ENCODE data around the gene PNPLA5.

PNPLA5 gene

DNA sequence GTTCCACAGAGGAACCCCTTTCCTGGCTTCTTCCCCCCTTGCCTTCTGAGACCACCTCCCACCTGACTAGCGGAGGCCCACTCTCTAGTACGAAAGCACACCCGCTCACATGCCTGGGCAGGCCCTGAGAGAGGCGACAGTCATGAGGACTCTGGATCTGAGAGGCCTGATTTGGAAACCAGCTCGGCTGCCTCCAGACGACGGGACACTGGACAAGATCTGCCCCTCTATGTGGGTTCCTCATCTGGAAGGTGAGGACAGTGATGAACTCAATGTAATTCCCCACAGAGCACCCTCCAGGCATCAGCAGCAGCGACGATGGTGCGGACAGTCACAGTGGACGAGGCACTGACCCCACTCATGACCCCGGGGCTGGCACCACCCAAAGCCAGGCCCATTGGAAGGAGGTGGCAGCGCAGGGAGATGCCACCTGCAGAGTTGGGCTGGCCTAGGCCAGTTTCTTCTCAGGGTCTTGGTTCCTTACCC is 37.0 kb downstream of the PNPLA5 start:
- Histone ChIP-seq H3K56ac (ENCODE audit: low read length) (no peak overlapping the region), H2BK15ac (replicated peaks; ENCODE audit: low read depth) (no peak overlapping the region), H3K79me1 (ENCODE audit: low read length) (peaks cover 27% of the 10 kb centered on the region), H2AK5ac (ENCODE audit: low read length) (no peak overlapping the region), H2BK5ac (ENCODE audit: low read length) (no peak overlapping the region), H3K18ac (ENCODE audit: low read length) (no peak overlapping the region), H3K79me2 (ENCODE audit: control insufficient read depth, insufficient read depth, low read length) (peaks cover 16% of the 10 kb centered on the region), H3K4me1 (ENCODE audit: control insufficient read depth, low read depth, low read length) (no peaks in the 10 kb centered on the region), H3K27me3 (ENCODE audit: insufficient read depth, low read length, poor library complexity) (no peaks in the 10 kb centered on the region), H3K4me3 (ENCODE audit: low read length) (no peak overlapping the region), H3K23ac (ENCODE audit: low read length) (no peak overlapping the region), H3K4ac (ENCODE audit: low read depth, low read length) (no peak overlapping the region), H4K5ac (ENCODE audit: low read length) (no peak overlapping the region), H3K36me3 (ENCODE audit: control insufficient read depth, insufficient read depth, low read length) (no peaks in the 10 kb centered on the region), H3K4me2 (ENCODE audit: low read length) (no peak overlapping the region), H3K27ac (ENCODE audit: low read depth, low read length) (no peak overlapping the region), H2BK120ac (ENCODE audit: low read depth, low read length) (no peak overlapping the region), H4K8ac (ENCODE audit: low read depth, low read length) (no peak overlapping the region), H3K9ac (ENCODE audit: low read length) (no peak overlapping the region)
- no CpG with 5 or more reads among the region's 13 CpGs for WGBS (ENCODE audit: extremely low coverage, insufficient coverage, low lambda C conversion rate)
- no peak for DNase-seq

DNA sequence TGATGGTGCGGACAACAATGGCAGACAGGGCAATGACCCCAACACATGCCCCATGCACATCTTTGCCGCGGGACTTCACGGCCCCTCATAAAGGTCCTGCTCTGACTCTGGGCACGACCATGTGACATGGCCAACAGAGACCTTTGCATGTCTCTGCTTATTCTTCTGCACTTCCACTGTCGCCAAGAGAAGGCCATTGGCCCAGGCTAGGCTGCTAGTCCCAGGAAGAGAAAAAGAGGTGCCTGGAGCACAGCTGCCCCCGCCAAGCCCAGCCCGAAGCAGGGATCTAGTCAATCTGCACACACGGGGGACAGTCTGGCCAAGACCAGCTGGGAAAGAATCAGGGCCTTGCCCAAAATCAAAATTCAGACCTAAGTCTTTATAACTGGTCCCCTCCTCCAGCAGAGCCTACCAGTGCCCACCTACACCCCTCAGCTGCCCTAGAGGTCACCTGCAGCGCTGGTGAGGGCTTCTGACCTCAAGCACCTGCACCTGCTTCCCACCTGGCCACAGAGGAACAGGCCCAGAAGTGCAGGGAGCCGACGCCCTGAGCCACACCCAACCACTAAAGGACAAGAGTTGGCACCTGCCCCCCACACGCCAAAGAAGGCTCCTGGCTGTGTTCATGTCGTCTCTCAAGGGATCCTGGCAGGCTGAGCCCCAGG is 37.6 kb downstream of the PNPLA5 start:
- H3K4me3 ChIP-seq (ENCODE audit: low read length), result no peak overlapping the region
- no peak overlapping the region for H2BK15ac ChIP-seq (replicated peaks; ENCODE audit: low read depth)
- no peak overlapping the region for H3K4me2 ChIP-seq (ENCODE audit: low read length)
- H4K8ac ChIP-seq (ENCODE audit: low read depth, low read length), result no peak overlapping the region
- H3K79me1 ChIP-seq (ENCODE audit: low read length), result peaks cover 25% of the 10 kb centered on the region
- no peak overlapping the region for H3K18ac ChIP-seq (ENCODE audit: low read length)
- no peaks in the 10 kb centered on the region for H3K4me1 ChIP-seq (ENCODE audit: control insufficient read depth, low read depth, low read length)
- H3K4ac ChIP-seq (ENCODE audit: low read depth, low read length), result no peak overlapping the region
- H3K36me3 ChIP-seq (ENCODE audit: control insufficient read depth, insufficient read depth, low read length), result no peaks in the 10 kb centered on the region
- H2BK5ac ChIP-seq (ENCODE audit: low read length), result no peak overlapping the region
- H2AK5ac ChIP-seq (ENCODE audit: low read length), result no peak overlapping the region
- H2BK120ac ChIP-seq (ENCODE audit: low read depth, low read length), result no peak overlapping the region
- no peak overlapping the region for H3K9ac ChIP-seq (ENCODE audit: low read length)
- H3K27ac ChIP-seq (ENCODE audit: low read depth, low read length), result no peak overlapping the region
- peaks cover 14% of the 10 kb centered on the region for H3K79me2 ChIP-seq (ENCODE audit: control insufficient read depth, insufficient read depth, low read length)
- H3K27me3 ChIP-seq (ENCODE audit: insufficient read depth, low read length, poor library complexity), result no peaks in the 10 kb centered on the region
- no peak overlapping the region for H3K56ac ChIP-seq (ENCODE audit: low read length)
- DNase-seq, result no peak
- H4K5ac ChIP-seq (ENCODE audit: low read length), result no peak overlapping the region
- H3K23ac ChIP-seq (ENCODE audit: low read length), result no peak overlapping the region
- no CpG with 5 or more reads among the region's 14 CpGs for WGBS (ENCODE audit: extremely low coverage, insufficient coverage, low lambda C conversion rate)

DNA sequence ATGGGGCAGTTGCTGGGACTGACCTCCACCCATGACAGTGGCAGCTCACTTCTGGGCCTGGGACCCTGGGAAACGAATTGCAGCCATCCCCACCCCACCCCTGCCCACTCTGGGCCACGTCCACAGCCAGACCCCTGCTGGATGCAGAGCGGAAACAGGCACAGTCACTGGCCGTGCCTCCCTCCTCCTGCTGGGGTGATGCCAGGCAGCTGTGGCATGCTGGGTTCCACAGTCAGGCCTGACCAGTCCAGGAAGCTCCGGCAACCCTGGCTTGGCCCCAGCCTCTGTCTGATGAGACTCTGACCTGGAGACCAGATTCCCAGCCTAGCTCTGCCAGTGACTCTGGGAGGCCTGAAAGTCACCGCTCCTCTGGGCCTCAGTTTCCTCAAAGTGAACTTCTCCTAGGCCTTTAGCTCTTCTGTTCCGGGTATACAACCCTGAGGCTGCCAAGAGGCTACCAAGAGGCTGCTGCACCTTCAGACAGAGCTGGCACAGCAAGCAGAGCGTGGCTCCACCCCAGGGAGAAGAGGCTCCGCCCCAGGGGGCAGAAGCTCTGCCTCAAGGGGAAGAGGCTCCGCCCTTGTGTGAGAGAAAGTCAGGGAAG is 38.4 kb downstream of the PNPLA5 start:
- Histone ChIP-seq H2BK120ac (ENCODE audit: low read depth, low read length) (no peak overlapping the region), H3K27ac (ENCODE audit: low read depth, low read length) (no peak overlapping the region), H4K8ac (ENCODE audit: low read depth, low read length) (no peak overlapping the region), H3K23ac (ENCODE audit: low read length) (no peak overlapping the region), H2BK5ac (ENCODE audit: low read length) (no peak overlapping the region), H2AK5ac (ENCODE audit: low read length) (no peak overlapping the region), H3K4me3 (ENCODE audit: low read length) (no peak overlapping the region), H3K56ac (ENCODE audit: low read length) (no peak overlapping the region), H3K4ac (ENCODE audit: low read depth, low read length) (no peak overlapping the region), H3K18ac (ENCODE audit: low read length) (no peak overlapping the region), H3K79me1 (ENCODE audit: low read length) (peaks cover 19% of the 10 kb centered on the region), H3K36me3 (ENCODE audit: control insufficient read depth, insufficient read depth, low read length) (no peaks in the 10 kb centered on the region), H4K5ac (ENCODE audit: low read length) (no peak overlapping the region), H3K79me2 (ENCODE audit: control insufficient read depth, insufficient read depth, low read length) (peaks cover 11% of the 10 kb centered on the region), H2BK15ac (replicated peaks; ENCODE audit: low read depth) (no peak overlapping the region), H3K4me1 (ENCODE audit: control insufficient read depth, low read depth, low read length) (no peaks in the 10 kb centered on the region), H3K4me2 (ENCODE audit: low read length) (no peak overlapping the region), H3K27me3 (ENCODE audit: insufficient read depth, low read length, poor library complexity) (no peaks in the 10 kb centered on the region), H3K9ac (ENCODE audit: low read length) (no peak overlapping the region)
- WGBS (ENCODE audit: extremely low coverage, insufficient coverage, low lambda C conversion rate), result no CpG with 5 or more reads among the region's 10 CpGs
- no peak for DNase-seq

DNA sequence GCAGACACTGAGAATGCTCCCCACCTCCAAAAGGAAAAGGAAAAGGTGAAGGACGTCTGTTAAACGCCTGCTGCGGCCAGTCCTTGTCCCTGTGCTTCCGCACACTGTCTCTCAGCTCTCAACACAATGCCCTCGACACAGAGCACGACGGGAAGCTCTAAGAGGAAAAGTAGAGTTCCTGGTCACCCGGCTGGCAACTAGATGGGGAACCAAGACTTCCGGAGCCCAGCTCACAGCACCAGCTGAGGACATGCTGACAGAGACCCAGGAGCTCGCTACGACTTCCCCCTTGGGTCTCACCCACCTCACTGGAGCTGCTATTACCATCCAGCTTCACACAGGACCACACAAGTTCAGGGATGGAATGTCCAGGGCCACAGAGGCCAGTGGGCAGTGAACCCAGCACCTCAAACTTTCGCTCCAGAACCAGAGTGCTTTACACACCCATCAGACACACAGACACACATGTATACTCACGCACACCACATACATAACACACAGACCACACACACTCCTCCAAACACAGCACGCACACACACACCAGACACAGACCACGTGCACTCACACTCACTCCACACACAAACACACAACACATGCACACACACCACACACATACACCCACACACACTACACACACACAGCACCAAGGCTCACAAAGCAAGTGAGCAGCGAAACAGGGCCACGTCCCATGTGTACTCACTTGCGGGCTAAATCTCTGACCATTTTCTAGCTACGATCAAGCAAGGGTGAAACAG is 39.1 kb downstream of the PNPLA5 start:
- H3K4ac ChIP-seq (ENCODE audit: low read depth, low read length), result no peak overlapping the region
- no peaks in the 10 kb centered on the region for H3K4me1 ChIP-seq (ENCODE audit: control insufficient read depth, low read depth, low read length)
- 100% methylated on average over 1 of the region's 19 CpGs for WGBS (ENCODE audit: extremely low coverage, insufficient coverage, low lambda C conversion rate)
- H2BK5ac ChIP-seq (ENCODE audit: low read length), result no peak overlapping the region
- no peaks in the 10 kb centered on the region for H3K36me3 ChIP-seq (ENCODE audit: control insufficient read depth, insufficient read depth, low read length)
- H4K8ac ChIP-seq (ENCODE audit: low read depth, low read length), result no peak overlapping the region
- H3K23ac ChIP-seq (ENCODE audit: low read length), result no peak overlapping the region
- no peak overlapping the region for H3K27ac ChIP-seq (ENCODE audit: low read depth, low read length)
- no peaks in the 10 kb centered on the region for H3K27me3 ChIP-seq (ENCODE audit: insufficient read depth, low read length, poor library complexity)
- H2AK5ac ChIP-seq (ENCODE audit: low read length), result no peak overlapping the region
- H3K9ac ChIP-seq (ENCODE audit: low read length), result no peak overlapping the region
- no peak overlapping the region for H4K5ac ChIP-seq (ENCODE audit: low read length)
- no peak overlapping the region for H2BK120ac ChIP-seq (ENCODE audit: low read depth, low read length)
- no peak overlapping the region for H3K4me3 ChIP-seq (ENCODE audit: low read length)
- H2BK15ac ChIP-seq (replicated peaks; ENCODE audit: low read depth), result no peak overlapping the region
- H3K79me2 ChIP-seq (ENCODE audit: control insufficient read depth, insufficient read depth, low read length), result peaks cover 14% of the 10 kb centered on the region
- no peak overlapping the region for H3K18ac ChIP-seq (ENCODE audit: low read length)
- no peak for DNase-seq
- H3K4me2 ChIP-seq (ENCODE audit: low read length), result no peak overlapping the region
- peaks cover 22% of the 10 kb centered on the region for H3K79me1 ChIP-seq (ENCODE audit: low read length)
- H3K56ac ChIP-seq (ENCODE audit: low read length), result no peak overlapping the region

DNA sequence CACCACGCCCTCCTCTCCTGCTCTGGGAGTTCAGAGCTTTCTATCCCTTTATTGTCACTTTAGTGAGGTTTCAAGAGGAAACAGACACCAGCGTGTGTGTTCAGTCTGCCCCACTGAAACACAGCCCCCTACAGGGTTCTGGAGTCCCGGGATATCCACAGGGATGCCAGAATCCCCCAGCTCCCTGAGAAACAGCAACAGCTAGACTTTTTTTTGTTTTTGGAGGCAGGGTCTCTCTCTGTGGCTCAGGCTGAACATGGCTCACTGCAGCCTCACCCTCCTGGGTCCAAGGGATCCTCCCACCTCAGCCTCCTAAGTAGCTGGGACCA is 39.9 kb downstream of the PNPLA5 start:
- WGBS (ENCODE audit: extremely low coverage, insufficient coverage, low lambda C conversion rate), result no CpG with 5 or more reads among the region's 3 CpGs
- H3K9ac ChIP-seq (ENCODE audit: low read length), result no peak overlapping the region
- H3K4me1 ChIP-seq (ENCODE audit: control insufficient read depth, low read depth, low read length), result no peaks in the 10 kb centered on the region
- no peaks in the 10 kb centered on the region for H3K36me3 ChIP-seq (ENCODE audit: control insufficient read depth, insufficient read depth, low read length)
- no peak for DNase-seq
- H2BK120ac ChIP-seq (ENCODE audit: low read depth, low read length), result no peak overlapping the region
- no peak overlapping the region for H2BK15ac ChIP-seq (replicated peaks; ENCODE audit: low read depth)
- H3K56ac ChIP-seq (ENCODE audit: low read length), result no peak overlapping the region
- H3K27me3 ChIP-seq (ENCODE audit: insufficient read depth, low read length, poor library complexity), result no peaks in the 10 kb centered on the region
- no peak overlapping the region for H3K23ac ChIP-seq (ENCODE audit: low read length)
- H3K79me1 ChIP-seq (ENCODE audit: low read length), result peaks cover 27% of the 10 kb centered on the region
- no peak overlapping the region for H3K18ac ChIP-seq (ENCODE audit: low read length)
- no peak overlapping the region for H3K4ac ChIP-seq (ENCODE audit: low read depth, low read length)
- H4K5ac ChIP-seq (ENCODE audit: low read length), result no peak overlapping the region
- no peak overlapping the region for H2AK5ac ChIP-seq (ENCODE audit: low read length)
- no peak overlapping the region for H4K8ac ChIP-seq (ENCODE audit: low read depth, low read length)
- H3K79me2 ChIP-seq (ENCODE audit: control insufficient read depth, insufficient read depth, low read length), result peaks cover 14% of the 10 kb centered on the region
- H3K27ac ChIP-seq (ENCODE audit: low read depth, low read length), result no peak overlapping the region
- H2BK5ac ChIP-seq (ENCODE audit: low read length), result no peak overlapping the region
- no peak overlapping the region for H3K4me2 ChIP-seq (ENCODE audit: low read length)
- no peak overlapping the region for H3K4me3 ChIP-seq (ENCODE audit: low read length)
